Right lobe of liver (tissue), 4 donors: ENCODE measurements around the gene USP8.

Source experiments
- CTCF ChIP-seq, 4 donors: fragments of 200-600 bp in 3 of 4; fragments of 450-650 bp in 1 of 4; IDR thresholded peaks; one replicate each; pipeline versions ENCODE4 v1.5.1 to v1.8.0; 2016 to 2022; ENCODE audit warnings: antibody characterized with exemption in 4 of 4, mild to moderate bottlenecking in 2 of 4
- POLR2A ChIP-seq: fragments of 450-650 bp; IDR thresholded peaks from one replicate; pipeline ENCODE4 v1.6.1; 2017; ENCODE audit warnings: antibody characterized with exemption, mild to moderate bottlenecking
- donor health status: DM: no; HTN: no; CAD: no.
- donor health status: DM: no; HTN: no; CAD: no.
- donor health status: DM: no; HTN: yes; CAD: no.

- TF ChIP-seq POLR2A (no peak), CTCF (IDR thresholded peaks at IDR 0.05) (no peak)
Observed at GRCh38 chr15:50463423-50464358, 39.5 kb downstream of the USP8 start.
